Neural cell (in vitro differentiated cells): Measurements from ENCODE around the gene ECI1. TPM values are rescaled to one million over a fixed set of nuclear protein-coding genes. Genes with fewer than 3 reads are reported as not detected.

ENCODE experiments used
- H2AFZ ChIP-seq: fragments of 200-600, 300-800 bp; sonication (generic), shearing (Covaris generic); 2 replicates; pipeline ENCODE4 v1.6.0; 2014; ENCODE audit warnings: low read depth, mild to moderate bottlenecking, antibody characterized with exemption, low read length, moderate library complexity
- H3F3A ChIP-seq: fragments of 200-600 bp; shearing (Covaris generic); 2 replicates; pipeline ENCODE4 v1.6.1; 2016; ENCODE audit warnings: mild to moderate bottlenecking, moderate library complexity, mixed read lengths, antibody characterized with exemption, low read length; ENCODE audit not compliant: insufficient read depth, poor library complexity, severe bottlenecking
- H3K27ac ChIP-seq: fragments of 200-600, 300-800 bp; sonication (generic), shearing (Covaris generic); 2 replicates; pipeline ENCODE4 v1.5.1; 2014; ENCODE audit warnings: mild to moderate bottlenecking, low read length, moderate library complexity
- H3K27me3 ChIP-seq: fragments of 300-800, 200-600 bp; sonication (generic), shearing (Covaris generic); 2 replicates; pipeline ENCODE4 v1.6.0; 2014; ENCODE audit warnings: mild to moderate bottlenecking, low read depth, low read length, moderate library complexity; ENCODE audit not compliant: insufficient read depth
- H3K36me3 ChIP-seq: fragments of 300-800, 200-600 bp; sonication (generic), shearing (Covaris generic); 2 replicates; pipeline ENCODE4 v1.5.1; 2014; ENCODE audit warnings: mild to moderate bottlenecking, antibody characterized with exemption, low read length, moderate library complexity; ENCODE audit not compliant: insufficient read depth
- H3K4me2 ChIP-seq: fragments of 300-800, 200-600 bp; sonication (generic), shearing (Covaris generic); 2 replicates; pipeline ENCODE4 v1.6.0; 2014; ENCODE audit warnings: mild to moderate bottlenecking, low read length
- H3K4me3 ChIP-seq: fragments of 300-800, 200-600 bp; sonication (generic), shearing (Covaris generic); 2 replicates; pipeline ENCODE4 v1.5.1; 2014; ENCODE audit warnings: mild to moderate bottlenecking, low read length, moderate library complexity
- H3K79me2 ChIP-seq: fragments of 200-600 bp; shearing (Covaris generic); replicated peaks from 2 replicates; pipeline ENCODE4 v1.6.0; 2014; ENCODE audit warnings: mild to moderate bottlenecking, low read length, moderate library complexity; ENCODE audit not compliant: insufficient read depth
- H3K9ac ChIP-seq: fragments of 300-800, 200-600 bp; sonication (generic), shearing (Covaris generic); 2 replicates; pipeline ENCODE4 v1.6.1; 2016; ENCODE audit warnings: mild to moderate bottlenecking, low read length, mixed read lengths
- H3K9me2 ChIP-seq: fragments of 200-600 bp; shearing (Covaris generic); 2 replicates; pipeline ENCODE4 v1.6.1; 2016; ENCODE audit warnings: mild to moderate bottlenecking, low read length, mixed read lengths; ENCODE audit not compliant: insufficient read depth
- H3K9me3 ChIP-seq: fragments of 200-600, 300-800 bp; sonication (generic), shearing (Covaris generic); 2 replicates; pipeline ENCODE4 v1.6.1; 2016; ENCODE audit warnings: mild to moderate bottlenecking, mixed run types, low read length, moderate library complexity, mixed read lengths
- H4K20me1 ChIP-seq: fragments of 200-600 bp; shearing (Covaris generic); 2 replicates; pipeline ENCODE4 v1.6.1; 2016; ENCODE audit warnings: mild to moderate bottlenecking, mixed run types; ENCODE audit not compliant: insufficient read depth
- EP300 ChIP-seq: fragments of 450-650 bp; conservative IDR thresholded peaks from 2 replicates; pipeline ENCODE4 v1.6.1; 2014; ENCODE audit warnings: antibody characterized with exemption, mild to moderate bottlenecking, moderate library complexity; ENCODE audit not compliant: poor library complexity, severe bottlenecking
- EZH2 ChIP-seq: fragments of 200-600, 300-800 bp; shearing (Covaris generic), sonication (generic); IDR thresholded peaks from 2 replicates; pipeline ENCODE4 v1.6.1; 2014; ENCODE audit warnings: antibody characterized with exemption, low read length, borderline replicate concordance, mild to moderate bottlenecking; ENCODE audit not compliant: insufficient read depth, poor library complexity, severe bottlenecking
- MXI1 ChIP-seq: fragments of 450-650 bp; conservative IDR thresholded peaks from 2 replicates; pipeline ENCODE4 v1.6.1; 2014; ENCODE audit warnings: antibody characterized with exemption, mild to moderate bottlenecking; ENCODE audit not compliant: poor library complexity, severe bottlenecking
- POLR2AphosphoS5 ChIP-seq: IDR thresholded peaks from 2 replicates; pipeline ENCODE4 v1.6.1; 2012
- RAD21 ChIP-seq: fragments of 450-650 bp; conservative IDR thresholded peaks from 2 replicates; pipeline ENCODE4 v1.6.1; 2014; ENCODE audit warnings: antibody characterized with exemption, mild to moderate bottlenecking, moderate library complexity
- REST ChIP-seq: IDR thresholded peaks from 2 replicates; pipeline ENCODE4 v1.6.1; 2012; ENCODE audit warnings: borderline replicate concordance
- SMC3 ChIP-seq: fragments of 450-650 bp; conservative IDR thresholded peaks from 2 replicates; pipeline ENCODE4 v1.6.1; 2014; ENCODE audit warnings: antibody characterized with exemption, mild to moderate bottlenecking, moderate library complexity; ENCODE audit not compliant: poor library complexity
- TAF1 ChIP-seq: IDR thresholded peaks from 2 replicates; pipeline ENCODE4 v1.6.1; 2012; ENCODE audit warnings: low read depth
- polyA plus RNA-seq: library from polyadenylated mRNA; depleted of rRNA; stranded (reverse); fragments of >200 nt; gene quantifications from 2 replicates; pipeline ENCODE4 v1.2.3, GENCODE V29; 2014
- TF ChIP-seq, protein P1 (sequence below): fragments of 450-650 bp; IDR thresholded peaks from 2 replicates; pipeline ENCODE4 v1.5.1; 2014; ENCODE audit warnings: antibody characterized with exemption, mild to moderate bottlenecking, moderate library complexity; ENCODE audit not compliant: poor library complexity, severe bottlenecking

The ECI1 gene
- polyA plus RNA-seq, 1 donor from 2014 or later = 35.3 TPM

GRCh38 chr16:2205967-2206313 lies 45.4 kb downstream of the ECI1 start:
- peak overlapping the region; percentile 90 for H3K4me2 ChIP-seq
- H3K9me2 ChIP-seq = no peaks in the 10 kb centered on the region
- H4K20me1 ChIP-seq = no peaks in the 10 kb centered on the region
- H3K27me3 ChIP-seq = no peaks in the 10 kb centered on the region
- TF ChIP-seq EP300 = no peak
- peak overlapping the region; percentile 96 for H3K9ac ChIP-seq
- peak overlapping the region; percentile 84 for H3K4me3 ChIP-seq
- H3K9me3 ChIP-seq = no peaks in the 10 kb centered on the region
- peak overlapping the region; percentile 91 for H3K27ac ChIP-seq
- no peaks in the 10 kb centered on the region for H3F3A ChIP-seq
- no peak overlapping the region for H2AFZ ChIP-seq
- peaks cover 6% of the 10 kb centered on the region for H3K36me3 ChIP-seq
- H3K79me2 ChIP-seq = peaks cover 3% of the 10 kb centered on the region

GRCh38 chr16:2205104-2205966 lies 46.1 kb downstream of the ECI1 start, which contains the start of gene MLST8:
TSS of gene MLST8 (plus strand) at chr16:2205454. CDS start at chr16:2206086, 632 bp downstream.
- Histone ChIP-seq H4K20me1 (no peaks in the 10 kb centered on the region), H3K4me3 (peak within 1 kb of the TSS; percentile 84), H3K9ac (peak within 1 kb of the TSS; percentile 96), H3K9me3 (no peaks in the 10 kb centered on the region), H3K4me2 (peak within 1 kb of the TSS; percentile 90), H3K9me2 (no peaks in the 10 kb centered on the region), H3K79me2 (peaks cover 3% of the 10 kb centered on the region), H3K36me3 (peaks cover 6% of the 10 kb centered on the region), H2AFZ (peak within 1 kb of the TSS; percentile 83), H3K27ac (peak within 1 kb of the TSS; percentile 91), H3F3A (no peaks in the 10 kb centered on the region), H3K27me3 (no peaks in the 10 kb centered on the region)
- TF ChIP-seq RAD21 (peak; percentile 8), POLR2AphosphoS5 (peak; percentile 94), REST (peak; percentile 75), EP300 (peak; percentile 69), MXI1 (peak; percentile 94), SMC3 (peak; percentile 34), EZH2 (no peak), TAF1 (peak; percentile 28)
- TF ChIP-seq, protein P1, sequence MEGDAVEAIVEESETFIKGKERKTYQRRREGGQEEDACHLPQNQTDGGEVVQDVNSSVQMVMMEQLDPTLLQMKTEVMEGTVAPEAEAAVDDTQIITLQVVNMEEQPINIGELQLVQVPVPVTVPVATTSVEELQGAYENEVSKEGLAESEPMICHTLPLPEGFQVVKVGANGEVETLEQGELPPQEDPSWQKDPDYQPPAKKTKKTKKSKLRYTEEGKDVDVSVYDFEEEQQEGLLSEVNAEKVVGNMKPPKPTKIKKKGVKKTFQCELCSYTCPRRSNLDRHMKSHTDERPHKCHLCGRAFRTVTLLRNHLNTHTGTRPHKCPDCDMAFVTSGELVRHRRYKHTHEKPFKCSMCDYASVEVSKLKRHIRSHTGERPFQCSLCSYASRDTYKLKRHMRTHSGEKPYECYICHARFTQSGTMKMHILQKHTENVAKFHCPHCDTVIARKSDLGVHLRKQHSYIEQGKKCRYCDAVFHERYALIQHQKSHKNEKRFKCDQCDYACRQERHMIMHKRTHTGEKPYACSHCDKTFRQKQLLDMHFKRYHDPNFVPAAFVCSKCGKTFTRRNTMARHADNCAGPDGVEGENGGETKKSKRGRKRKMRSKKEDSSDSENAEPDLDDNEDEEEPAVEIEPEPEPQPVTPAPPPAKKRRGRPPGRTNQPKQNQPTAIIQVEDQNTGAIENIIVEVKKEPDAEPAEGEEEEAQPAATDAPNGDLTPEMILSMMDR = peak; percentile 54
